ENCODE measurements around the gene MYO9A.

MYO9A gene

GRCh38 chr15:72118017-72118978 lies at the start of gene MYO9A, which contains the start of gene SENP8:
Gene MYO9A, minus strand, starts transcription at chr15:72118150. Its CDS starts 71,587 bp downstream, at chr15:72046563.
Gene SENP8, plus strand, starts transcription at chr15:72118403. Its CDS starts 21,221 bp downstream, at chr15:72139624.
- DNase-seq, result peak; percentile 95 to 98

- DNase-seq, result no peak
Observed at GRCh38 chr15:72167445-72167844, 49.5 kb upstream of the MYO9A start.

- no peak for DNase-seq
Observed at GRCh38 chr15:72166716-72167417, 48.9 kb upstream of the MYO9A start.

DNA sequence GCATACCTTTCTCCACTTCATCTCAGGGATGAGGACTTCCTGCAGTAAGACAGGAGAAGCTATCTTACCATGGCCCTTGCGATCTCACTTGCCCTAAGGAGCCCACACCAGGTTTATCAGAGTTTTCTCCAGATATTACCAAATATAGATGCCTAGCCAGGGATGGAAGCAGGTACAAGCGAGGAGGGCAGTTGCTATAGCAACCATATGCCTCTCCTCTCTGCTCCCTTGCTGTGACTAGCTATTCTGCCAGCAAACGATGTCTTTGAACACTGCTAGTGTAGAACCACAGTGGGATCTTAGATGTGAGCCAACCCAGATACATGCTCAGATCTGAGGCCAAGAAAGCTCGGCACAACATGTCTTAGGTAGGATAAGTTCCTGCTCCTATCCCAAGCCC lies 45.8 kb upstream of the MYO9A start:
- no peak for DNase-seq

GRCh38 chr15:72162569-72162968 lies 44.6 kb upstream of the MYO9A start:
- DNase-seq, result no peak

- no peak for DNase-seq
Observed at GRCh38 chr15:72161361-72162132, 43.6 kb upstream of the MYO9A start.

GRCh38 chr15:72160696-72161245 lies 42.8 kb upstream of the MYO9A start:
- DNase-seq, result no peak

GRCh38 chr15:72156928-72157327 lies 39.0 kb upstream of the MYO9A start:
- DNase-seq, result no peak

GRCh38 chr15:72155635-72156616 lies 38.0 kb upstream of the MYO9A start:
- DNase-seq, result peak; percentile 33 to 78

GRCh38 chr15:72155003-72155621 lies 37.2 kb upstream of the MYO9A start:
- DNase-seq, result peak in 1 of 2 experiments; percentile 28

GRCh38 chr15:72154316-72154715 lies 36.4 kb upstream of the MYO9A start:
- DNase-seq, result no peak

- DNase-seq, result no peak
Observed at GRCh38 chr15:72153269-72154000, 35.5 kb upstream of the MYO9A start.

- DNase-seq, result no peak
Observed at GRCh38 chr15:72147418-72147817, 29.5 kb upstream of the MYO9A start.

- DNase-seq, result no peak
Observed at GRCh38 chr15:72146934-72147333, 29.0 kb upstream of the MYO9A start.

GRCh38 chr15:72146221-72146620 lies 28.3 kb upstream of the MYO9A start:
- no peak for DNase-seq

- no peak for DNase-seq
Observed at GRCh38 chr15:72141171-72142084, 23.5 kb upstream of the MYO9A start.

DNA sequence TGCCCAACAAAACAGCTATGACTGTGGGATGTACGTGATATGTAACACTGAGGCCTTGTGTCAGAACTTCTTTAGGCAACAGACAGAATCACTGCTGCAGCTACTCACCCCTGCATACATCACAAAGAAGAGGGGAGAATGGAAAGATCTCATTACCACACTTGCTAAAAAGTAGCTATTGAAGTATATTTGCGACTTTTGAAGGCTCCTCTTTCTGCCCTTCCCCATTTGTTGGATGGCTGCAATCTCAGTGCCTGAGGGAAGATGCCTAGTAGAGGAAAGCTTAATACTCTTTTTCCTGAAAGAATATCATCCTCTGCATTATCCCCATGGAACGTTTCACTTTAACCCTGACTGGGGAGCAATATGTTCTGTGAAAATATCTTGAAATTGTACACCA lies 22.1 kb upstream of the MYO9A start:
- DNase-seq, result no peak

GRCh38 chr15:72139667-72140066 lies 21.7 kb upstream of the MYO9A start:
- no peak for DNase-seq

All from NCI-H446 (cell line).